Mesenchymal stem cell (in vitro differentiated cells and primary cell): ENCODE measurements around the gene SUDS3.

Experiments used
- DNase-seq: peaks from one replicate; pipeline ENCODE4 v3.0.0-alpha.2; 2013
- H2AFZ ChIP-seq: one replicate; pipeline ENCODE4 v1.6.1; 2013; ENCODE audit warnings: low read depth, mild to moderate bottlenecking, control low read depth, inconsistent platforms, low read length, moderate library complexity
- H2AK5ac ChIP-seq: 2 replicates; pipeline ENCODE4 v1.6.1; 2013; ENCODE audit warnings: low read length, moderate library complexity, mild to moderate bottlenecking, inconsistent platforms; ENCODE audit not compliant: severe bottlenecking
- H2BK120ac ChIP-seq: one replicate; pipeline ENCODE4 v1.6.1; 2013; ENCODE audit warnings: low read depth, mild to moderate bottlenecking, inconsistent platforms, low read length, moderate library complexity
- H2BK12ac ChIP-seq, 2 experiments: one replicate each; pipeline ENCODE4 v1.6.1; 2013; ENCODE audit warnings: inconsistent platforms in 2 of 2, low read length in 2 of 2, mild to moderate bottlenecking in 2 of 2, moderate library complexity in 2 of 2, control low read depth in 1 of 2
- H2BK15ac ChIP-seq: one replicate; pipeline ENCODE4 v1.6.1; 2013; ENCODE audit warnings: mild to moderate bottlenecking, low read depth, inconsistent platforms; ENCODE audit not compliant: poor library complexity, severe bottlenecking
- H2BK5ac ChIP-seq: 2 replicates; pipeline ENCODE4 v1.6.1; 2013; ENCODE audit warnings: low read depth, mild to moderate bottlenecking, low read length, control low read depth, inconsistent platforms; ENCODE audit not compliant: poor library complexity, severe bottlenecking
- H3K14ac ChIP-seq, 2 experiments: one replicate each; pipeline ENCODE4 v1.6.1; 2013; ENCODE audit warnings: inconsistent platforms in 2 of 2, low read length in 2 of 2, control low read depth in 1 of 2, mild to moderate bottlenecking in 1 of 2, moderate library complexity in 1 of 2
- H3K18ac ChIP-seq, 2 experiments: one replicate each; pipeline ENCODE4 v1.6.1; 2013; ENCODE audit warnings: inconsistent platforms in 2 of 2, low read length in 2 of 2, control low read depth in 1 of 2, low read depth in 1 of 2, mild to moderate bottlenecking in 1 of 2
- H3K23ac ChIP-seq, 2 experiments: one replicate each; pipeline ENCODE4 v1.6.1; 2013; ENCODE audit warnings: inconsistent platforms in 2 of 2, low read length in 2 of 2, mild to moderate bottlenecking in 2 of 2, moderate library complexity in 2 of 2, control low read depth in 1 of 2
- H3K27ac ChIP-seq: 2 replicates; pipeline ENCODE4 v1.5.1; 2013; ENCODE audit warnings: mild to moderate bottlenecking, moderate library complexity, low read length, control low read depth, inconsistent platforms; ENCODE audit not compliant: poor library complexity, severe bottlenecking
- H3K27me3 ChIP-seq, 2 experiments: 2 replicates each; pipeline versions ENCODE4 v1.6.1 to v1.7.0; 2013; ENCODE audit warnings: low read length in 2 of 2, mild to moderate bottlenecking in 2 of 2, moderate library complexity in 2 of 2, control low read depth in 1 of 2, inconsistent platforms in 1 of 2; ENCODE audit not compliant: control insufficient read depth in 1 of 2, insufficient read depth in 1 of 2
- H3K36me3 ChIP-seq, 2 experiments: 2 replicates each; pipeline versions ENCODE4 v1.6.1 to v1.7.0; 2013; ENCODE audit warnings: low read length in 2 of 2, control low read depth in 1 of 2, inconsistent platforms in 1 of 2, low read depth in 1 of 2, mild to moderate bottlenecking in 1 of 2; ENCODE audit not compliant: insufficient read depth in 2 of 2, control insufficient read depth in 1 of 2
- H3K4ac ChIP-seq, 2 experiments: one replicate each; pipeline ENCODE4 v1.6.1; 2013; ENCODE audit warnings: inconsistent platforms in 2 of 2, low read length in 2 of 2, mild to moderate bottlenecking in 2 of 2, moderate library complexity in 2 of 2, control low read depth in 1 of 2, low read depth in 1 of 2
- H3K4me1 ChIP-seq: 2 replicates; pipeline ENCODE4 v1.6.1; 2013; ENCODE audit warnings: low read depth, low read length, control low read depth; ENCODE audit not compliant: control insufficient read depth, insufficient read depth
- H3K4me2 ChIP-seq: 2 replicates; pipeline ENCODE4 v1.6.1; 2013; ENCODE audit warnings: low read length, mild to moderate bottlenecking, inconsistent platforms; ENCODE audit not compliant: poor library complexity, severe bottlenecking
- H3K4me3 ChIP-seq, 2 experiments: 2 replicates each; pipeline versions ENCODE4 v1.5.1 to v1.7.0; 2013; ENCODE audit warnings: low read length in 2 of 2, mild to moderate bottlenecking in 2 of 2, control low read depth in 1 of 2, low read depth in 1 of 2; ENCODE audit not compliant: insufficient read depth in 1 of 2
- H3K79me1 ChIP-seq: replicated peaks from 2 replicates; pipeline ENCODE4 v1.6.1; 2013; ENCODE audit warnings: mild to moderate bottlenecking, control low read depth, low read length, inconsistent platforms; ENCODE audit not compliant: poor library complexity, severe bottlenecking
- H3K9ac ChIP-seq: 2 replicates; pipeline ENCODE4 v1.7.0; 2013; ENCODE audit warnings: mild to moderate bottlenecking, low read length, moderate library complexity
- H3K9me3 ChIP-seq: 2 replicates; pipeline ENCODE4 v1.7.0; 2013; ENCODE audit warnings: mild to moderate bottlenecking, low read length; ENCODE audit not compliant: control insufficient read depth
- H4K8ac ChIP-seq: one replicate; pipeline ENCODE4 v1.6.1; 2013; ENCODE audit warnings: inconsistent platforms, mild to moderate bottlenecking, low read length, moderate library complexity
- H4K91ac ChIP-seq: one replicate; pipeline ENCODE4 v1.6.1; 2013; ENCODE audit warnings: mild to moderate bottlenecking, low read length, inconsistent platforms
- WGBS: methylation state at CpG from one replicate; pipeline ENCODE4 v1.1.7; 2013; ENCODE audit warnings: mixed read lengths; 5-methylcytosine and 5-hydroxymethylcytosine counted together

SUDS3 gene

DNA sequence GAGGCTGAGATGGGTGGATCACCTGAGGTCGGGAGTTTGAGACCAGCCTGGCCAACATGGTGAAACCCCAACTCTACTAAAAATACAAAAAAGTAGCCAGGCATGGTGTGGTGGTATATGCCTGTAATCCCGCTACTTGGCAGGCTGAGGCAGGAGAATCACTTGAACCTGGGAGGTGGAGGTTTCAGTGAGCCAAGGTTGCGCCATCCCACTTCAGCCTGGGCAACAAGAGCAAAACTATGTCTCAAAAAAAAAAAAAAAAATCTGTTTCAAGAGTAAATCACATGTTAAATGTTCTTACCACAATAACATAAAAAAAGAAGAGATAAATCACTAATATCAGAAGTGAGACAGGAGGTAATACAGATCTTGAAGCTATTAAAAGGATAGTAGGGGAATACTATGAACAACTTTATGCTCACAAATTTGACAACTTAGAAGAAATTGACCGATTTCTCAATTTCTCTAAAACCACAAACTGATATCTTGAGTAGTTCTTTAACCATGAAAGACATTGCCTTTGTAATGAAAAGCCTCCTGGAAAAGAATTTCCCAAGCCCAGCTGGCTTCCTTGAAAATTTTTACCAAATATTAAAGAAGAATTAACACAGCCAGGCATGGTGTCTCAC is 41.3 kb upstream of the SUDS3 start:
- H2BK15ac ChIP-seq, result no peak overlapping the region
- no peak overlapping the region for H4K8ac ChIP-seq
- H3K4me1 ChIP-seq, result no peaks in the 10 kb centered on the region
- no peak overlapping the region for H3K4ac ChIP-seq
- H3K9me3 ChIP-seq, result no peaks in the 10 kb centered on the region
- peak overlapping the region in 1 of 2 experiments; percentile 62 for H3K18ac ChIP-seq
- H3K79me1 ChIP-seq, result peaks cover 2% of the 10 kb centered on the region
- no peaks in the 10 kb centered on the region for H3K27me3 ChIP-seq
- H3K23ac ChIP-seq, result no peak overlapping the region
- no peak overlapping the region for H3K14ac ChIP-seq
- 100% methylated on average over 2 of the region's 4 CpGs for WGBS
- H3K9ac ChIP-seq, result no peak overlapping the region
- H2BK120ac ChIP-seq, result no peak overlapping the region
- H4K91ac ChIP-seq, result no peak overlapping the region
- H3K27ac ChIP-seq, result no peak overlapping the region
- H3K4me3 ChIP-seq, result no peak overlapping the region
- H2AFZ ChIP-seq, result no peak overlapping the region
- H2AK5ac ChIP-seq, result no peak overlapping the region
- H3K4me2 ChIP-seq, result no peak overlapping the region
- H2BK5ac ChIP-seq, result no peak overlapping the region
- no peaks in the 10 kb centered on the region for H3K36me3 ChIP-seq
- DNase-seq, result peak; percentile 36
- no peak overlapping the region for H2BK12ac ChIP-seq

GRCh38 chr12:118336123-118336522 is 40.2 kb upstream of the SUDS3 start:
- WGBS, result no CpG with 5 or more reads among the region's 2 CpGs
- no peaks in the 10 kb centered on the region for H3K36me3 ChIP-seq
- no peaks in the 10 kb centered on the region for H3K27me3 ChIP-seq
- H2BK5ac ChIP-seq, result no peak overlapping the region
- no peak overlapping the region for H3K18ac ChIP-seq
- H3K4ac ChIP-seq, result no peak overlapping the region
- no peak overlapping the region for H2BK12ac ChIP-seq
- H3K4me2 ChIP-seq, result no peak overlapping the region
- H3K14ac ChIP-seq, result no peak overlapping the region
- DNase-seq, result no peak
- peaks cover 4% of the 10 kb centered on the region for H3K79me1 ChIP-seq
- H3K9me3 ChIP-seq, result no peaks in the 10 kb centered on the region
- no peak overlapping the region for H2AFZ ChIP-seq
- H4K8ac ChIP-seq, result no peak overlapping the region
- H2AK5ac ChIP-seq, result no peak overlapping the region
- H3K23ac ChIP-seq, result no peak overlapping the region
- no peak overlapping the region for H2BK15ac ChIP-seq
- H4K91ac ChIP-seq, result no peak overlapping the region
- H2BK120ac ChIP-seq, result no peak overlapping the region
- no peak overlapping the region for H3K9ac ChIP-seq
- H3K4me3 ChIP-seq, result no peak overlapping the region
- H3K27ac ChIP-seq, result no peak overlapping the region
- no peaks in the 10 kb centered on the region for H3K4me1 ChIP-seq

GRCh38 chr12:118337194-118337838 is 39.0 kb upstream of the SUDS3 start:
- Histone ChIP-seq H4K8ac (no peak overlapping the region), H3K9me3 (no peaks in the 10 kb centered on the region), H2BK15ac (no peak overlapping the region), H3K4me3 (no peak overlapping the region), H3K4me1 (no peaks in the 10 kb centered on the region), H3K23ac (no peak overlapping the region), H3K4ac (no peak overlapping the region), H2BK120ac (no peak overlapping the region), H3K18ac (no peak overlapping the region), H2AFZ (no peak overlapping the region), H2AK5ac (no peak overlapping the region), H3K14ac (no peak overlapping the region), H3K36me3 (no peaks in the 10 kb centered on the region), H3K79me1 (peaks cover 7% of the 10 kb centered on the region), H2BK12ac (no peak overlapping the region), H2BK5ac (no peak overlapping the region), H4K91ac (no peak overlapping the region), H3K27me3 (no peaks in the 10 kb centered on the region), H3K4me2 (no peak overlapping the region), H3K27ac (no peak overlapping the region), H3K9ac (no peak overlapping the region)
- DNase-seq, result peak; percentile 65
- 50% methylated on average over 2 of the region's 6 CpGs for WGBS

DNA sequence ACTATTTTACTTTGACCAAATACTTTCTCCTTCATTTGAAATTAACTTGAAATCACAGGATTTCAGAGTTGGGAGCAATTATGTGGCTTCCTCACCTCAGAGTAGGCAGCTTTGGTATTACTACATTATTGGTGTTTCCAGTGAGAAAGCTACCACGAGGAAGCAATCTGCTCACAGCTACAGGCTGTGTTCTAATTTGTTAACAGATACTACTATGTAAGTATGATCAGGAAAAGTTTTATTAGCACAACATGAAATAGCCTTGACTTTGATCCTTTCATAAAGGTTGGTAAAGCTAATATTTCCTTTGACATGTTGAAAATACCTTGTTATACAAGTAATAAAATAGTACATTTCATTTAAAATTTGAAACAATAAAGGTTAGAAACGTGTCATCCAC is 34.3 kb upstream of the SUDS3 start:
- Histone ChIP-seq H3K4me3 (no peak overlapping the region), H3K79me1 (peaks cover 12% of the 10 kb centered on the region), H2BK5ac (no peak overlapping the region), H3K4me1 (no peaks in the 10 kb centered on the region), H4K91ac (no peak overlapping the region), H3K9me3 (no peaks in the 10 kb centered on the region), H2BK12ac (no peak overlapping the region), H4K8ac (no peak overlapping the region), H3K4ac (no peak overlapping the region), H3K18ac (no peak overlapping the region), H3K27me3 (no peaks in the 10 kb centered on the region), H2AK5ac (no peak overlapping the region), H2AFZ (no peak overlapping the region), H3K4me2 (no peak overlapping the region), H3K36me3 (no peaks in the 10 kb centered on the region), H3K27ac (no peak overlapping the region), H3K14ac (no peak overlapping the region), H3K9ac (no peak overlapping the region), H2BK15ac (no peak overlapping the region), H2BK120ac (no peak overlapping the region), H3K23ac (no peak overlapping the region)
- no CpG with 5 or more reads among the region's 2 CpGs for WGBS
- no peak for DNase-seq
